GM21526 (cell line): Measurements from ENCODE around the gene VWA5B2.

ENCODE experiments used
- ATAC-seq: cut with Tn5 transposase; IDR thresholded peaks from one replicate; pipeline ENCODE4 v1.9.1; 2021; ENCODE audit warnings: moderate library complexity; ENCODE audit not compliant: unreplicated experiment, low FRiP score

Gene VWA5B2

GRCh38 chr3:184222521-184222920 lies 6.9 kb upstream of the VWA5B2 start:
- ATAC-seq, result no peak

- ATAC-seq, result no peak
These were observed 5.4 kb upstream of the VWA5B2 start for GRCh38 chr3:184223946-184224345.

- ATAC-seq, result no peak
These were observed 1.9 kb upstream of the VWA5B2 start for GRCh38 chr3:184227481-184227935.

DNA sequence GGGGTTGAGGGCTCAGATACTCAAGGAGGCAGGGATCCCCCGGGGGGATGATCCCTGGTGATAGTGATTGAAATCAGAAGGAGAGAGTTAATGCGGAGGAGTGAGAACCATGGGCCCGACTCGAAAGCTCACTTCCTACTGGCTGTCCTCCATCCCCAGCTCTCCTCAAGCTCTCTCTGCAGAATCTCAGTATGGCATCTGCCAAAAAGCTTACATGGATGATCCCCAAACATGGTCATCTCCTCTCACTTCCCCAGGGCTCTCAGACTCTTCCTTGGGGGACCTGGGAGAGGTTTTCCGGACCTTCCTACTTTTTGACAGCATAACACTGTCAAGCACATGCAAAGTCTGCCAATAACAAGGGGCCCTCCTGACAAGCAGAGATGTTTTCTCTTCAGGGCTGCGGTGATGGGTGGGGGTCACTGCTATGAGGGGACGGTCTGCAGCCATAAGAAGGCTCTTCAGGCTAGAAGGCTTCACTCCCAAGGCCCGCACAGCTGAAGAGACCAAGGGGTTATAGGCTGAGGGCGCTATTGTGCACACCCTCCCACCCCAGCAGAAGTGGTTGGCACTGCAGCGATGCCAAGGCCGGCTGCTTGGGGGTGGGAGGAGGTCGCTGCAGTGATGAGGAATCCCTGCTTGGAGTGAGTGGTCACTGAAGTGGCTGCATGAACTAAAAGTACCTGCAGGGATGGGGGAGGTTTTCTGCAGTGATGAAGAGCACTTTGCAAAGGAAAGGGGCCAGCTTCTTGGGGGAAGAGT lies 828 bp upstream of the VWA5B2 start:
- no peak for ATAC-seq

DNA sequence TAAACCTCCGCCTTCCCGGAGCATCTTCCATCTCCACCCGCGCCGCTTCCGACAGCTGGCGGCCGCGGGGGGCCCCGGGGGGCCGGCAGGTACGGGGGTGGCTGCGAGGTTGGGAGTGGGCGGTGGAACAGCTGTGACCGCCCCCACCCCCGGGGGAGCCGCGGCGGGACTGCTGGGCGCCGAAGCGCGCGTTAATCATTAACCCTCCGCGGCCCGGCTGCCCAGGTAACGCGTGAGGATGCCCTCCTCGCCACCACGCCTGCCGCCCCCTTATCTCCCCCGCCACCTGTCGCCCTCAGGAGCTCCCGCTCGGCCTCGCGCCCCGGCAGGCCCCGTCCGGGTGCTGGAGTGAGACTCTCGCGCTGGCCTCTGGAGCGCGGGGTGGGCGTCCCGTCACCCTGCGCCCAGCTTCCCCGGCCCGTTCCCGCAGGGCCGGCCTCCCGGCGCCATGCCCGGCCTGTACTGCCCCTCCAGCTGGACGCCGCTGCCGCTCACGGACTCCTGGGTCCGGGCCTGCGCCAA lies 757 bp downstream of the VWA5B2 start:
- ATAC-seq, result no peak

DNA sequence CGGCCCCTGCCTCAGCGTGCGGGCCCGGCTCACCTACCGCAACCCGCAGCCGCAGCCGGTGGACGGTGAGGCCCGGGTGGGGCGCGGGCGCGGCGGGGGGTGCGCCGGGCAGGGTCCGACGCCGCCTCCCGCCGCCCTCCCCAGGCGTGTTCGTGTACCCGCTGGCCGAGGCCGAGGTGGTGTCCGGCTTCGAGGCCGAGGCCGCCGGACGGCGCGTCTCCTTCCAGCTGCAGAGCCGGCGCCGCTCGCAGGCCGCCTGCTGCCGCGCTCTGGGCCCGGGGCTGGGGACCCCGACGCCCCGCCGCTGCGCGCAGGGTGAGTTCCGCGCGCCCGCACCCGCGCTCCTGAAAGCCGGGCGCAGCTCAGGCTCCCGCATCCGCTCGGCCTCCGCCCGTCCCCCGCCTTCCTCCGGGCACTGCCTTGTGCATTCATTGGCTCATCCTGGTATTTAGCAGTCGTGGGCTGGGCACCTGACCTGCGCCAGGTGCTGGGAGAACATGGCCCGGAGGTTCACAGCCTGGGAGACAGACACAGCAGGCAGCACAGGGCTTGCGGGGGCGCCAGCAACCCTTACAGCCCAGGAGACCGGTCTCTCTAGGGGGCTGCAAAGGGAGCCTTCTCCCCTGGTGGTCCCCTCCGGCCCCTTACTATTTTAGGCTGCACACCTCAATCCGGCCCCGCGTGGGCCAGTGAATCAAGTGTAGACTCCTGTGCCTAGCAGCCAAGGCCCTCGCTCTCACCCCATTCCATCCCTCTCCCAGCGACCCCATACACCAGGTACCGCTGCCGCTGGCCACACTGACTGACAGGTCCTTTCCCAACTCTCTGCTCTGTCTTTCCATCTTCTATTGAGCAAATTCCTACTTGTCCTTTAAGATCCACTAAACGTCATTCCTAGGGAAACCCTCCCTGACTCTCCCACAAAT lies 1.5 kb downstream of the VWA5B2 start:
- no peak for ATAC-seq

DNA sequence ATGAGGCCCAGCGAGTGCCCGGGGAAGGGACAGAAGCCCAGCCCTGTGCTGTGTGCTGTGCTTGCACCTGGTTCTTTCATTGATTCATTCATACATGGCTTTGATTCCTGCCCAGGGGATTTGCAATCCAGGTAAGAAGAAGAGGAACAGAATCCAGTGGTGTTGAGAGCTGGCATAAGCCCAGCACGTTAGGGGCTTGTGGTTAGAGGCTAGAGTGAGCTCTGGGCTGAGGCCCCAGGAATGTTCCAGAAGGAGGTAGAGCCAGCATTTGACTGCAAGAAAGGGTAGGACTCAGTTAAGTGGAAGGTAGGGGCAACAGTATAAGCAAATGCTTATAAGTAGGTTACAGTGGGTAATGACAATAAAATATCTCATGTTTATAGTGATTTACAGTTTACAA lies 2.3 kb downstream of the VWA5B2 start:
- no peak for ATAC-seq

- ATAC-seq, result no peak
These were observed 3.9 kb downstream of the VWA5B2 start for GRCh38 chr3:184233127-184233843.

- no peak for ATAC-seq
These were observed 4.8 kb downstream of the VWA5B2 start for GRCh38 chr3:184234224-184234623.

DNA sequence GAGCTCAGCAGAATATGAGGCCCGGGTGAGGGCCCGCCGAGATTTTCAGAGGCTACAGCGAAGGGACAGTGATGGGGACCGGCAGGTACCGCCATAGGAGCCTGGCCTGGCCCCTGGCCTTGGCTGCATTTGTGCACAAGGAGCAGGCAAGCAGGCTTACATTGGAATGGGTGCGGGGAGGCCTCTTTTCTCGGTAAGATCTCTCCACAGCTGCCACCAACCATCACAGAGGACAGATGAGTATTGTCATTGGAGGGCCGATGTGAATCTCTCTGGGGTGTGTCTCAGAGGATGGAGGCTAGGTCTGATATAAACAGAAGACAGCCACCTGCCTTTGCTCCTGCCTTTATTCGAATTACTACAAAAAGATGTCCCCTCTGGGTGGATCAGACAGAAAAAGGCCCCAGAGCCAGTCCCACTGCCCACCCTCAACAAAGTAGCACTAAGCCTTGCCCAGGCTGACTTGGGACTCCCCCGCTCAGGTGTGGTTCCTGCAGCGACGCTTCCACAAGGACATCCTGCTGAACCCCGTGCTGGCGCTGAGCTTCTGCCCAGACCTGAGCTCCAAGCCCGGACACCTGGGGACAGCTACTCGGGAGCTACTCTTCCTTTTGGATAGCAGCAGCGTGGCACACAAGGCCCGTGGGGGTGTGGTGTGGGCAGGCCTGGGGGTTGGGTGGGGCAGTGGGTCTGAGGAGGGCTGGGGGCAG lies 5.4 kb downstream of the VWA5B2 start:
- ATAC-seq, result no peak

DNA sequence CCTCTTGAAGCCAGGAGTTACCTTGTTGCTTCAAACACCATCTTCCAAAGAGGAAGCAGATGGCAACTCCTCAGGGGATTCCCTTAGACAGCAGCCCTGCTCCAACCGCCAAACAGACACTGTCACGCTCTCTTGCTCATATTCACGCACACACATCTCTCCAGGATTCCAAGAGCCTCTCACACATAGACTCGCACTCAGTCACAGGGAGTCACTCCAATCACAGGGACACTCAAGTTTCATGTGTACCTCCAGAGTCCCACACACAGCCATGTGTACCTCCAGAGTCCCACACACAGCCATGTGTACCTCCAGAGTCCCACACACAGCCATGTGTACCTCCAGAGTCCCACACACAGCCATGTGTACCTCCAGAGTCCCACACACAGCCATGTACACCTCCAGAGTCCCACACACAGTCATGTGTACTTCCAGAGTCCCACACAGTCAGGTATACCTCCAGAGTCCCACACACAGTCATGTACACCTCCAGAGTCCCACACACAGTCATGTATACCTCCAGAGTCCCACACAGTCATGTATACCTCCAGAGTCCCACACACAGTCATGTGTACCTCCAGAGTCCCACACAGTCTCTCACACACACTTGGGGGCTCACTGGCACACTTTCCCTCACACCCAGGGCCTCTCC lies 6.1 kb downstream of the VWA5B2 start:
- no peak for ATAC-seq

GRCh38 chr3:184236033-184236410 lies 6.6 kb downstream of the VWA5B2 start:
- ATAC-seq, result no peak

GRCh38 chr3:184236636-184237035 lies 7.3 kb downstream of the VWA5B2 start:
- no peak for ATAC-seq

GRCh38 chr3:184237211-184237610 lies 7.8 kb downstream of the VWA5B2 start:
- ATAC-seq, result no peak

- no peak for ATAC-seq
These were observed 8.4 kb downstream of the VWA5B2 start for GRCh38 chr3:184237807-184238206.

- no peak for ATAC-seq
These were observed 8.9 kb downstream of the VWA5B2 start for GRCh38 chr3:184238246-184238818.

DNA sequence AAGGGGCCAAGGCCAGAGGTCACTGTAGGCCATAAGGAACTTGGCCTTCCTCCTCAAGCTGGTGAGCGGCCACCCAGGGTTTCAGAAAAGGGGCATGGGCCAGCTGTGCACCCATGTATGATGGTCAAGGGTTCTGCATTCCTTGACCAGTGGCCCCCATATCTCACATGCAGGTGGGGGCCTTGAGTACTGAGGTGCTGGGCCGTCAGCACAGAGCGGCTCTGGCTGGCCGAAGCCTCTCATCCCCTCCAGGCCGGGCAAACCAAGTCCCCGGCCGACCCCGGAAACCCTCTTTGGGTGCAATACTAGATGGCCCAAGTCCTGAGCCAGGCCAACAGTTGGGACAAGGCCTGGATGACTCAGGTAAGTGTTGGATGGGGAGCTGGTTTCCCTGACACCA lies 9.8 kb downstream of the VWA5B2 start:
- no peak for ATAC-seq

- no peak for ATAC-seq
These were observed 10.3 kb downstream of the VWA5B2 start for GRCh38 chr3:184239708-184240107.

DNA sequence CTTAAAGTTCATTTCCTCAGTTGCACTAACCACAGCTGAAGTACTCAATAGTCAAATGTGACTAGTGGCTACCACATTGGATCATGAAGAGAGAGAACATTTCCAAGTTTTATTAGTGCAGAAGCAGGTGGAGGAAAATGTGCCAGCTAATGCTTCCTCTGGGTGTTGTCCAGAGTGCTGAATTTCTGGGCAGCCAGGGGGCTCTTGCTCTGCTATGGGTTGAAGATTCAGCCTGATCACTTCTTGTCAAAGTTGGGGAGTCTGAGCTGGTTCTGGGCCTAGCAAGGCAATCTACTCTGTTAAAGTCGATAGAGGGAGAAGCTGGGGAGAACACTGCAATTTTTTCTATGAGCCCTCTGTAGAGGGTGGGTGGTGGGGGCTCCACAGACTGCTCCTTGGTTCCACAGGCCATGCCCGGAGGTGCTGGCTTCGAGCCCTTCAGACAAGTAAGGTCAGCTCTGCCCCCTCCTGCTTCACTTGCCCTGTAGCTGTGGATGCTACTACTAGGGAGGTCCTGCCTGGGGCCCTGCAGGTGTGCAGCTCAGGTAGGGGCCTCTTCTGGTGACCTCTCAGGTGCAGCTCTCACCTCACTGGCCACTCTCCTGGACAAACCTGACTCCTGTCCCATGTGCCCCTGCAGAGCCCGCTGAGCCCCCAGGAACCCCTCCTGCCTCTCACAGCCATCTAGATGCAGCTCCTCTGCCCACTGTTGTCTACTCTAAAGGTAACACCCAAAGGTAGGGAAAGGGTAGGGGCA lies 11.2 kb downstream of the VWA5B2 start:
- no peak for ATAC-seq
